ENCODE data around the gene ATXN1.

The ATXN1 gene

GRCh38 chr6:16332175-16332542 is 429.1 kb downstream of the ATXN1 start (continued):
- TF ChIP-seq SP2 (tag by site-specific recombination; IDR thresholded peaks at IDR 0.05) (no peak), ZNF624 (tag by site-specific recombination; IDR thresholded peaks at IDR 0.05) (no peak), ZBTB10 (tag by site-specific recombination; IDR thresholded peaks at IDR 0.05) (no peak), ZNF639 (tag by site-specific recombination; IDR thresholded peaks at IDR 0.05) (no peak), GLI4 (tag by site-specific recombination; IDR thresholded peaks at IDR 0.05) (no peak), ZFP69B (tag by site-specific recombination; IDR thresholded peaks at IDR 0.05) (peak; percentile 17; the same call in 1 of the 2 replicates), ZBTB6 (tag by site-specific recombination; IDR thresholded peaks at IDR 0.05) (no peak), CTCF (tag by site-specific recombination; IDR thresholded peaks at IDR 0.05) (peak; percentile 76), PRDM1 (tag by site-specific recombination; IDR thresholded peaks at IDR 0.05) (peak; percentile 77), ZNF350 (tag by site-specific recombination; IDR thresholded peaks at IDR 0.05) (no peak), ZNF580 (tag by site-specific recombination; IDR thresholded peaks at IDR 0.05) (no peak)

- Histone ChIP-seq H3K4me3 (ENCODE audit: low read depth, low read length) (no peak overlapping the region), H3K36me3 (ENCODE audit: control insufficient read depth in 2 of 2, insufficient read depth in 1 of 2, low read length in 2 of 2) (peaks cover 0 to 11% of the 10 kb centered on the region in 2 experiments; a peak in 1 of 3 replicates), H3K9me3 (ENCODE audit: control insufficient read depth, insufficient read depth, low read depth, low read length) (no peaks in the 10 kb centered on the region), H3K4me1 (ENCODE audit: control insufficient read depth, insufficient read depth, low read length) (no peaks in the 10 kb centered on the region), H3K27ac (ENCODE audit: extremely low read depth, low read depth, low read length) (no peak overlapping the region)
- ChIA-PET CTCF (interaction anchor here (0.5 to 4.7 kb wide), 57 partner anchors 11 to 1387 kb away, joined by 3 to 86 read pairs (median 4); partner anchors contain the start of gene ATXN1), POLR2A (interaction anchor here (1.0 kb wide), 1 partner anchor 430 kb away, joined by 3 read pairs; the partner anchor contains the start of gene ATXN1)
- no peak for TF ChIP-seq KLF10 (tag by site-specific recombination; IDR thresholded peaks at IDR 0.05)
- no peak for TF ChIP-seq KLF8 (tag by site-specific recombination; IDR thresholded peaks at IDR 0.05)
- peak; percentile 51; the same call in 1 of the 2 replicates for TF ChIP-seq IKZF3 (tag by site-specific recombination; IDR thresholded peaks at IDR 0.05)
- no peak for TF ChIP-seq SP3 (tag by site-specific recombination; IDR thresholded peaks at IDR 0.05)
- TF ChIP-seq ZNF114 (tag by site-specific recombination; IDR thresholded peaks at IDR 0.05), result no peak
- TF ChIP-seq PRDM1 (tag by site-specific recombination; IDR thresholded peaks at IDR 0.05), result peak; percentile 69
- TF ChIP-seq ZNF777 (tag by site-specific recombination; IDR thresholded peaks at IDR 0.05; ENCODE audit: borderline replicate concordance), result no peak
- peak; percentile 35; the same call in 1 of the 2 replicates for TF ChIP-seq GLIS1 (tag by site-specific recombination; IDR thresholded peaks at IDR 0.05)
- TF ChIP-seq ZNF645 (tag by site-specific recombination; IDR thresholded peaks at IDR 0.05), result no peak
- peak; percentile 36; the same call in 1 of the 2 replicates for TF ChIP-seq ZFHX2 (tag by site-specific recombination; conservative IDR thresholded peaks at IDR 0.05)
- TF ChIP-seq KLF7 (tag by site-specific recombination; IDR thresholded peaks at IDR 0.05; ENCODE audit: borderline replicate concordance), result no peak
- TF ChIP-seq INSM2 (tag by site-specific recombination; IDR thresholded peaks at IDR 0.05), result peak; percentile 41; the same call in 1 of the 2 replicates
- TF ChIP-seq MYNN (tag by site-specific recombination; IDR thresholded peaks at IDR 0.05; ENCODE audit: borderline replicate concordance), result no peak
- TF ChIP-seq ZNF660 (tag by site-specific recombination; IDR thresholded peaks at IDR 0.05), result peak; percentile 99
Observed at GRCh38 chr6:16331384-16332174, 429.7 kb downstream of the ATXN1 start.
